ENCODE data around the gene ENPP6. TPM values are rescaled to one million over a fixed set of nuclear protein-coding genes. Genes with fewer than 3 reads are reported as not detected.
A peak's percentile ranks its signal among the peaks of the same experiment; 100 is the strongest.

The ENPP6 gene
- total RNA-seq, 4 donors from 2014 or later: 0.97 TPM; not detected in 3

DNA sequence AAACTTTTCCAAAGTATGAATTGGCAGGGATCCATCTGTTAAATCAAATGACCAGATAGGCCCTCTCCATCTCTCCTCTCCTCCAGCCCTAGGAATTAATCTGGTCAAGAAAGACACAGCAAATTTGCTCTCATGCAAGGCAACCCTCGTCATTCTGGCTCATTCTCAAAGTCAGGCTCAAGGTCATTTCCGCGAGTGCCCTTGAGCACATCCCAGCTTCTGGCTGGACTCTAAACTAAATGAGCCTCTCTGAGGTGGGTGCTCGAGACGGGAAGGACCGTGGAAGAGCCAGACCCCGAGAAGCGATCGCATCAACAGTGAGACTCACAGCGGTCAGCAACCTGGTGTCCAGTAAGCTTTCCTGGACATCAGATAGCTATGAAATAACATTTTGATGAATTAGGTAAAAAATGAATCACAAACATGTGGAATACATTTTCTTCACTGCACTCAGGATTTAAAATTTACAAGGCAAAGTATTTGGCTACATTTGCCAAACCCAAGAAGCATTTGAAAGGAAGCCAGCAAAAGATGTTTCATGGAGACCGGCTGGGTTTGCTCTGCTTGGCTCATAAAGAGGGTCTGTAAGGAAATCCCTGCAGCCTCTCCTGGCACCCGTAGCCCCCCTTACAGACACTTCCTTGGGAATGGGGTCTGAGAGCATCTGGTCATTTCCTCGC, 121.0 kb downstream of the ENPP6 start:
- Histone ChIP-seq H3K27ac (peak overlapping the region in 1 of 2 donors; percentile 3), H3K36me3 (no peaks in the 10 kb centered on the region), H3K4me3 (peak overlapping the region; percentile 14 to 23), H3K27me3 (no peaks in the 10 kb centered on the region), H3K9me3 (no peaks in the 10 kb centered on the region), H3K4me1 (no peaks in the 10 kb centered on the region)
- no peak for TF ChIP-seq POLR2A (IDR thresholded peaks at IDR 0.05)
- intact Hi-C loops (cut with DNase I; ENCODE audit: low total_unique reads): no loop called here
- DNase-seq: no peak

DNA sequence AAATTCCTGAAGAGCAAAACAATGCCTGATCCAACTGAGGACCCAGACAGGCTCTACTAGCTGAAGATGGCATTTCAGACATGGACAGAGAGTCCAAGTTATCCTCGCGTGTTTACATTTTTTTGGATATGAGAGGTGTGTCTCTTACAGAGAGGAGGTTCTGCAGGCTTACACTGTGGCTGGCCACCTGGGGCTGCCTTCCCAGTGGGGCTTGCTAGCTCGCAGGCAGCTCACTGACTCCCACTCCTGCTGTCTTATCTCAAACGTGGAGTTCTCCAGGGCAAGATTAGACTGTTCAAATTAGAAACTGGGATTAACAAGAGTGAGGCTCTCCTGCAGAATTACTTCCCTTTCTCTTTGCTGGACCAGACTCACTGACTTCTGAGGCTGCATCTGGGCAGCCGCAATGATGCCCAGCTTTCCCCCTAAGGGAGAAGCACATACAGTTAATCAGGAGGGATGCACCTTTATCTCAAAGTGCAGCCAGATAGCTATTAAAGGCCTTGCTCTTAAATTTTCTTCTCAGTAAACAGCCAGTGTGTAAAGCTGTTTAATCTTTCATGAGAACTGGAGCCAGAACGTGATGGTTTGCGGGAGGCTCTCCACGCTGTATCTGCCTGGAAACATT, 123.0 kb downstream of the ENPP6 start:
- Histone ChIP-seq H3K4me3 (no peak overlapping the region), H3K36me3 (no peaks in the 10 kb centered on the region), H3K27ac (no peak overlapping the region), H3K4me1 (no peaks in the 10 kb centered on the region), H3K27me3 (no peaks in the 10 kb centered on the region), H3K9me3 (no peaks in the 10 kb centered on the region)
- TF ChIP-seq, protein P1, sequence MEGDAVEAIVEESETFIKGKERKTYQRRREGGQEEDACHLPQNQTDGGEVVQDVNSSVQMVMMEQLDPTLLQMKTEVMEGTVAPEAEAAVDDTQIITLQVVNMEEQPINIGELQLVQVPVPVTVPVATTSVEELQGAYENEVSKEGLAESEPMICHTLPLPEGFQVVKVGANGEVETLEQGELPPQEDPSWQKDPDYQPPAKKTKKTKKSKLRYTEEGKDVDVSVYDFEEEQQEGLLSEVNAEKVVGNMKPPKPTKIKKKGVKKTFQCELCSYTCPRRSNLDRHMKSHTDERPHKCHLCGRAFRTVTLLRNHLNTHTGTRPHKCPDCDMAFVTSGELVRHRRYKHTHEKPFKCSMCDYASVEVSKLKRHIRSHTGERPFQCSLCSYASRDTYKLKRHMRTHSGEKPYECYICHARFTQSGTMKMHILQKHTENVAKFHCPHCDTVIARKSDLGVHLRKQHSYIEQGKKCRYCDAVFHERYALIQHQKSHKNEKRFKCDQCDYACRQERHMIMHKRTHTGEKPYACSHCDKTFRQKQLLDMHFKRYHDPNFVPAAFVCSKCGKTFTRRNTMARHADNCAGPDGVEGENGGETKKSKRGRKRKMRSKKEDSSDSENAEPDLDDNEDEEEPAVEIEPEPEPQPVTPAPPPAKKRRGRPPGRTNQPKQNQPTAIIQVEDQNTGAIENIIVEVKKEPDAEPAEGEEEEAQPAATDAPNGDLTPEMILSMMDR (IDR thresholded peaks at IDR 0.05): no peak
- TF ChIP-seq POLR2A (IDR thresholded peaks at IDR 0.05): no peak
- no peak for DNase-seq
- intact Hi-C loops (cut with DNase I; ENCODE audit: low total_unique reads): no loop called here

DNA sequence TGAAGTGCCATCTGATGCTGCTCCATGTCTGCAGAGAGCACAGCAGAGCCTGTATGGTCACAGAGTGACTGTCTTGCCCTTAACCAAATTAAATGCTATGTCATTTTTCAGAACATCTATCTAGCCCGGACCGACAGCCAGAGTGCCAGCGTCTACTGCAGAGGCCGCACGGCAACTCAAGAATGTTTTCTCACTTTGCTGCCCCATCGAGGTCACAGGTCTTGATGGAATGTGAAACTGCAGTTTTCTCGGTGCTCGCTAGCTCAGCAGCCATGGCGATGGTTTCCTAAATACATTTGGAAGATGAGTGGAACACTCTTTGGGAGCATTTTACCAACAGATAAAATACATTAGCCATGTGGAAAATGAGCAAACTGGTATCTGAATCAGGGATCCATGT, 125.7 kb downstream of the ENPP6 start:
- H3K9me3 ChIP-seq: no peaks in the 10 kb centered on the region
- no peak for DNase-seq
- no peaks in the 10 kb centered on the region for H3K4me1 ChIP-seq
- H3K4me3 ChIP-seq: no peak overlapping the region
- intact Hi-C loops (cut with DNase I; ENCODE audit: low total_unique reads): no loop called here
- no peaks in the 10 kb centered on the region for H3K27me3 ChIP-seq
- H3K27ac ChIP-seq: no peak overlapping the region
- no peaks in the 10 kb centered on the region for H3K36me3 ChIP-seq
- TF ChIP-seq POLR2A (IDR thresholded peaks at IDR 0.05): no peak
- TF ChIP-seq, protein P1 (IDR thresholded peaks at IDR 0.05): no peak

DNA sequence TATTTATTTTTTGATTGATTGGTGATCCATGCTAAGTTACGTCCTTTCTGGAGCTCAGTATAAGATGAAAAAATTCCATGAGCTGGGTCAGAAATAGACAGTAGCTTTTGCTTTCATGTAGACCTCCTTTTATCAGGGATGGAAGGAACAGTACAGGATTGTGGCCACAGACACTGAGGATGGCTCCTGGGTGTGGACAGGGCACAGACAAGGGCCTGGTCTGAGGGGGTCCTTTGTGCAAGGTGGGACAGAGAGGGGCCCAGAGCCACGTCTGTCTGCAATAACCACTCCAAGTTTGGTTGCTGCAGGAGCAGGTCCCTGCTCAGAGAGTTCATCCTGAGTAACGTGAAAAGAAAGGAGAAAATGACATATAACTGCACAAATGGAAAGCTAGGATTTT, 127.1 kb downstream of the ENPP6 start:
- intact Hi-C loops (cut with DNase I; ENCODE audit: low total_unique reads): no loop called here

DNA sequence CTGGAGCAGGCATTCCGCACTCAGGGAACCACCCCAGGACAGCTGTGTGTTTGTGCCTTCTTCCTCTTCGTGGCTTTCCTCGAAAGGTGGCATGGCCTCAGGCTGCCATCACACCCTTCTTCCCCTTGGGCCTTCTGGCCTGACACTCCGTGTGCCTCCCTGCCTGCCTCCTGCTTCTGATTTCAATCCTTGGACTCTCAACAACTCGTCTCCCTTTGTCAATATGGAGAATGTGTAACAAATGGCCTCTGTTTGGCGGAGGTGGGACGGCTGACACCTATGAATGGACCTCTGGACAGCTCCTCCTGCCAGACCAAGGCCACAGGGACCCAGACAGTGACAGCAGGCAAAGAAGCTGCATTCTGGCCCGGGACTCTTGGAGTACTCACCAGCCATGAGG, 137.0 kb downstream of the ENPP6 start:
- intact Hi-C loops (cut with DNase I; ENCODE audit: low total_unique reads): no loop called here

More for the DNA sequence above, 127.1 kb downstream of the ENPP6 start:
- Histone ChIP-seq H3K9me3 (no peaks in the 10 kb centered on the region), H3K4me1 (no peaks in the 10 kb centered on the region), H3K4me3 (no peak overlapping the region), H3K36me3 (no peaks in the 10 kb centered on the region), H3K27ac (no peak overlapping the region), H3K27me3 (no peaks in the 10 kb centered on the region)
- TF ChIP-seq, protein P1 (IDR thresholded peaks at IDR 0.05): no peak
- TF ChIP-seq POLR2A (IDR thresholded peaks at IDR 0.05): no peak
- no peak for DNase-seq

More for the DNA sequence above, 137.0 kb downstream of the ENPP6 start:
- Histone ChIP-seq H3K27me3 (no peaks in the 10 kb centered on the region), H3K9me3 (no peaks in the 10 kb centered on the region), H3K4me3 (no peak overlapping the region), H3K4me1 (no peaks in the 10 kb centered on the region), H3K36me3 (no peaks in the 10 kb centered on the region), H3K27ac (no peak overlapping the region)
- no peak for TF ChIP-seq POLR2A (IDR thresholded peaks at IDR 0.05)
- TF ChIP-seq, protein P1 (IDR thresholded peaks at IDR 0.05): no peak
- no peak for DNase-seq

All from uterus (tissue), 4 donors.